Uterus (tissue), 4 donors: ENCODE measurements around the gene CTNND2. TPM values are rescaled to one million over a fixed set of nuclear protein-coding genes. Genes with fewer than 3 reads are reported as not detected.

ENCODE experiments used
- DNase-seq, 2 donors: peaks; one replicate each; pipeline ENCODE4 v3.0.0-alpha.2; 2019 to 2020
- H3K27ac ChIP-seq, 2 donors: fragments of 200-600 bp; sonication (generic); 1 replicate in 1 of 2; 2 replicates in 1 of 2; pipeline ENCODE4 v1.5.1; 2016 to 2018
- H3K27me3 ChIP-seq, 2 donors: fragments of 200-600 bp; sonication (generic); one replicate each; pipeline ENCODE4 v1.5.1; 2018 to 2019; ENCODE audit warnings: control low read depth in 1 of 2
- H3K36me3 ChIP-seq, 2 donors: fragments of 200-600 bp; sonication (generic); one replicate each; pipeline ENCODE4 v1.5.1; 2019; ENCODE audit warnings: control low read depth in 1 of 2
- H3K4me1 ChIP-seq, 2 donors: fragments of 200-600 bp; sonication (generic); one replicate each; pipeline ENCODE4 v1.5.1; 2018 to 2019; ENCODE audit warnings: control low read depth in 1 of 2
- H3K4me3 ChIP-seq, 2 donors: fragments of 200-600 bp; sonication (generic); 1 replicate in 1 of 2; 2 replicates in 1 of 2; pipeline ENCODE4 v1.5.1; 2018 to 2019; ENCODE audit warnings: mild to moderate bottlenecking in 1 of 2
- H3K9me3 ChIP-seq, 2 donors: fragments of 200-600 bp; sonication (generic); one replicate each; pipeline ENCODE4 v1.5.1; 2019; ENCODE audit warnings: control low read depth in 1 of 2
- CTCF ChIP-seq, 4 experiments: fragments of 200-600 bp in 2 of 4; fragments of 450-650 bp in 2 of 4; sonication (generic) in 2 of 4; IDR thresholded peaks; one replicate each; pipeline ENCODE4 v1.5.1; 2016 to 2019; ENCODE audit warnings: antibody characterized with exemption in 4 of 4, mild to moderate bottlenecking in 2 of 4, moderate library complexity in 1 of 4
- POLR2A ChIP-seq, 2 donors: fragments of 450-650 bp; IDR thresholded peaks; one replicate each; pipeline ENCODE4 v1.6.1; 2016; ENCODE audit warnings: antibody characterized with exemption in 2 of 2, mild to moderate bottlenecking in 1 of 2, moderate library complexity in 1 of 2
- intact Hi-C: fragments of 100-400 bp; cut with DNase I; formaldehyde crosslinking; loops from one replicate; pipeline ENCODE4 v1.15.1; 2023; ENCODE audit warnings: low total_unique reads
- total RNA-seq, 4 donors: library from RNA; depleted of rRNA in 3 of 4; stranded (reverse); fragments of >200 nt in 3 of 4; gene quantifications; one replicate each; pipeline versions ENCODE4 v1.1.0 to v1.2.4, GENCODE V29; 2014 to 2023
- donor health status: DM: yes; HTN: yes; CAD: no.

CTNND2 gene
- total RNA-seq, 4 donors from 2014 or later, result 0.49 to 1.2 TPM; not detected in 2

- intact Hi-C loops, result no loop called here
- Histone ChIP-seq H3K9me3 (no peaks in the 10 kb centered on the region), H3K4me3 (no peak overlapping the region), H3K27ac (no peak overlapping the region), H3K36me3 (no peaks in the 10 kb centered on the region), H3K27me3 (no peaks in the 10 kb centered on the region), H3K4me1 (no peaks in the 10 kb centered on the region)
- DNase-seq, result no peak
- no peak for TF ChIP-seq POLR2A (IDR thresholded peaks at IDR 0.05)
- TF ChIP-seq CTCF (IDR thresholded peaks at IDR 0.05), result no peak
Observed at GRCh38 chr5:11281842-11282241, 622.4 kb downstream of the CTNND2 start.

- H3K9me3 ChIP-seq, result no peaks in the 10 kb centered on the region
- H3K4me3 ChIP-seq, result no peak overlapping the region
- no peak overlapping the region for H3K27ac ChIP-seq
- no peaks in the 10 kb centered on the region for H3K4me1 ChIP-seq
- no peaks in the 10 kb centered on the region for H3K36me3 ChIP-seq
- TF ChIP-seq POLR2A (IDR thresholded peaks at IDR 0.05) (no peak), CTCF (IDR thresholded peaks at IDR 0.05) (no peak)
- DNase-seq, result no peak
- no peaks in the 10 kb centered on the region for H3K27me3 ChIP-seq
- intact Hi-C loops, result no loop called here
Observed at GRCh38 chr5:11277323-11277722, 626.9 kb downstream of the CTNND2 start.

- DNase-seq, result no peak
- Histone ChIP-seq H3K27ac (no peak overlapping the region), H3K36me3 (no peaks in the 10 kb centered on the region), H3K27me3 (no peaks in the 10 kb centered on the region), H3K4me3 (no peak overlapping the region), H3K4me1 (no peaks in the 10 kb centered on the region), H3K9me3 (no peaks in the 10 kb centered on the region)
- TF ChIP-seq CTCF (IDR thresholded peaks at IDR 0.05) (no peak), POLR2A (IDR thresholded peaks at IDR 0.05) (no peak)
- intact Hi-C loops, result no loop called here
Observed at GRCh38 chr5:11273180-11273903, 630.9 kb downstream of the CTNND2 start.

GRCh38 chr5:11269515-11269914 lies 634.7 kb downstream of the CTNND2 start:
- H3K4me3 ChIP-seq, result no peak overlapping the region
- no peak overlapping the region for H3K27ac ChIP-seq
- H3K36me3 ChIP-seq, result no peaks in the 10 kb centered on the region
- H3K4me1 ChIP-seq, result no peaks in the 10 kb centered on the region
- intact Hi-C loops, result no loop called here
- no peak for DNase-seq
- no peaks in the 10 kb centered on the region for H3K9me3 ChIP-seq
- no peak for TF ChIP-seq CTCF (IDR thresholded peaks at IDR 0.05)
- TF ChIP-seq POLR2A (IDR thresholded peaks at IDR 0.05), result no peak
- H3K27me3 ChIP-seq, result no peaks in the 10 kb centered on the region

GRCh38 chr5:11268891-11269290 lies 635.4 kb downstream of the CTNND2 start:
- no peak overlapping the region for H3K4me3 ChIP-seq
- intact Hi-C loops, result no loop called here
- TF ChIP-seq POLR2A (IDR thresholded peaks at IDR 0.05), result no peak
- no peak for TF ChIP-seq CTCF (IDR thresholded peaks at IDR 0.05)
- H3K27me3 ChIP-seq, result no peaks in the 10 kb centered on the region
- no peak overlapping the region for H3K27ac ChIP-seq
- no peaks in the 10 kb centered on the region for H3K9me3 ChIP-seq
- no peaks in the 10 kb centered on the region for H3K4me1 ChIP-seq
- no peaks in the 10 kb centered on the region for H3K36me3 ChIP-seq
- DNase-seq, result no peak
